H1 (cell line): Measurements from ENCODE around the gene FBN3. TPM values are rescaled to one million over a fixed set of nuclear protein-coding genes. Genes with fewer than 3 reads are reported as not detected.

Source experiments
- CTCF ChIA-PET: fragments of 300-600 bp; sonication (Branson Sonifier 250); formaldehyde crosslinking; loops from one replicate; lab custom pipeline; 2021; ENCODE audit not compliant: partially characterized antibody; lab: Charles Lee
- POLR2A ChIA-PET: fragments of 300-600 bp; sonication (Branson Sonifier 250); formaldehyde crosslinking; loops from one replicate; lab custom pipeline; 2021; ENCODE audit warnings: inconsistent platforms; ENCODE audit not compliant: partially characterized antibody; lab: Charles Lee
- DNase-seq, 2 experiments: peaks; one replicate each; pipeline versions ENCODE4 v3.0.0 to v3.0.0-alpha.2; 2010 to 2022; ENCODE audit warnings: low spot score in 2 of 2, low read depth in 1 of 2, mixed read lengths in 1 of 2
- FAIRE-seq: peaks from 2 replicates; lab custom pipeline; 2011; peaks lifted over from hg19 to GRCh38; lab: Jason Lieb, UNC
- H2AFZ ChIP-seq: 2 replicates; pipeline ENCODE4 v1.8.1; 2012; ENCODE audit warnings: low read length, inconsistent platforms
- H2AK5ac ChIP-seq: 2 replicates; pipeline ENCODE4 v1.6.1; 2013; ENCODE audit warnings: low read depth, low read length
- H2BK120ac ChIP-seq: replicated peaks from 2 replicates; pipeline ENCODE3; 2013; ENCODE audit warnings: low read depth, low read length, inconsistent platforms
- H2BK12ac ChIP-seq: 2 replicates; pipeline ENCODE4 v1.6.1; 2013; ENCODE audit warnings: low read depth, low read length
- H2BK15ac ChIP-seq: 2 replicates; pipeline ENCODE4 v1.6.1; 2013; ENCODE audit warnings: low read length
- H2BK20ac ChIP-seq: 2 replicates; pipeline ENCODE4 v1.6.1; 2013; ENCODE audit warnings: low read length
- H2BK5ac ChIP-seq: 2 replicates; pipeline ENCODE4 v1.6.1; 2013; ENCODE audit warnings: low read depth, low read length
- H3K14ac ChIP-seq: 2 replicates; pipeline ENCODE4 v1.6.1; 2013; ENCODE audit warnings: inconsistent platforms; ENCODE audit not compliant: insufficient read length
- H3K18ac ChIP-seq: 2 replicates; pipeline ENCODE4 v1.6.1; 2013; ENCODE audit warnings: low read length; ENCODE audit errors: extremely low read depth
- H3K23ac ChIP-seq: 2 replicates; pipeline ENCODE4 v1.6.1; 2013; ENCODE audit warnings: inconsistent platforms; ENCODE audit not compliant: insufficient read length
- H3K23me2 ChIP-seq: 2 replicates; pipeline ENCODE4 v1.6.1; 2013; ENCODE audit warnings: low read depth, low read length
- H3K27ac ChIP-seq: 2 replicates; pipeline ENCODE4 v1.6.1; 2011; ENCODE audit warnings: low read depth, low read length, inconsistent platforms
- H3K27me3 ChIP-seq, 4 experiments: replicated peaks in 1 of 4; 1 replicate in 1 of 4; 2 replicates in 3 of 4; pipeline versions ENCODE4 v1.6.1 to v1.8.1; 2011 to 2013; ENCODE audit warnings: low read length in 3 of 4, mild to moderate bottlenecking in 3 of 4, inconsistent platforms in 2 of 4, mixed read lengths in 2 of 4, moderate library complexity in 1 of 4; ENCODE audit not compliant: control insufficient read depth in 3 of 4, insufficient read depth in 3 of 4; ENCODE audit errors: extremely low read depth in 1 of 4
- H3K36me3 ChIP-seq, 4 experiments: 2 replicates each; pipeline versions ENCODE4 v1.6.1 to v1.8.1; 2011 to 2013; ENCODE audit warnings: mild to moderate bottlenecking in 4 of 4, low read length in 3 of 4, moderate library complexity in 2 of 4, control low read depth in 1 of 4, inconsistent platforms in 1 of 4; ENCODE audit not compliant: insufficient read depth in 4 of 4, control insufficient read depth in 2 of 4
- H3K4ac ChIP-seq: replicated peaks from 2 replicates; pipeline ENCODE3; 2013; ENCODE audit warnings: low read length, low read depth, mixed read lengths, inconsistent platforms; ENCODE audit not compliant: insufficient read length
- H3K4me1 ChIP-seq, 4 experiments: replicated peaks in 1 of 4; 1 replicate in 1 of 4; 2 replicates in 3 of 4; pipeline versions ENCODE4 v1.6.1 to v1.8.1; 2011 to 2013; ENCODE audit warnings: low read length in 3 of 4, inconsistent platforms in 2 of 4, mixed read lengths in 1 of 4; ENCODE audit not compliant: insufficient read depth in 4 of 4, control insufficient read depth in 3 of 4
- H3K4me2 ChIP-seq, 2 experiments: 2 replicates each; pipeline versions ENCODE4 v1.6.1 to v1.8.1; 2011 to 2013; ENCODE audit warnings: low read depth in 2 of 2, low read length in 2 of 2, control low read depth in 1 of 2, inconsistent platforms in 1 of 2, mild to moderate bottlenecking in 1 of 2; ENCODE audit not compliant: insufficient read depth in 1 of 2
- H3K4me3 ChIP-seq, 4 experiments: fragments of 200-600, 300-600 bp in 1 of 4; sonication (generic), shearing (Covaris generic), sonication (Bioruptor Twin) in 1 of 4; 2 replicates each; pipeline versions ENCODE4 v1.5.1 to v1.8.1; 2011 to 2016; ENCODE audit warnings: low read length in 4 of 4, low read depth in 3 of 4, control low read depth in 2 of 4, inconsistent platforms in 2 of 4, mild to moderate bottlenecking in 2 of 4, mixed read lengths in 1 of 4, moderate library complexity in 1 of 4; ENCODE audit not compliant: insufficient read depth in 2 of 4; ENCODE audit errors: extremely low read depth in 1 of 4
- H3K56ac ChIP-seq: replicated peaks from 2 replicates; pipeline ENCODE3; 2013; ENCODE audit warnings: low read depth, mild to moderate bottlenecking, mixed read lengths, low read length, inconsistent platforms; ENCODE audit not compliant: insufficient read length
- H3K79me1 ChIP-seq: 2 replicates; pipeline ENCODE4 v1.6.1; 2013; ENCODE audit warnings: low read depth, low read length, control low read depth
- H3K79me2 ChIP-seq, 2 experiments: 2 replicates each; pipeline versions ENCODE4 v1.6.1 to v1.8.1; 2012 to 2013; ENCODE audit warnings: low read length in 2 of 2, mild to moderate bottlenecking in 2 of 2, inconsistent platforms in 1 of 2; ENCODE audit not compliant: insufficient read depth in 2 of 2, control insufficient read depth in 1 of 2
- H3K9ac ChIP-seq, 4 experiments: replicated peaks in 1 of 4; 1 replicate in 1 of 4; 2 replicates in 3 of 4; pipeline versions ENCODE4 v1.6.1 to v1.8.1; 2011 to 2013; ENCODE audit warnings: low read depth in 3 of 4, low read length in 3 of 4, control low read depth in 2 of 4, mild to moderate bottlenecking in 2 of 4, moderate library complexity in 2 of 4, inconsistent platforms in 1 of 4; ENCODE audit errors: extremely low read depth in 1 of 4
- H3K9me3 ChIP-seq, 2 experiments: 2 replicates each; pipeline versions ENCODE4 v1.6.1 to v1.8.1; 2012 to 2013; ENCODE audit warnings: mild to moderate bottlenecking in 2 of 2, moderate library complexity in 2 of 2, control low read depth in 1 of 2, inconsistent platforms in 1 of 2, low read depth in 1 of 2, low read length in 1 of 2, mixed read lengths in 1 of 2; ENCODE audit not compliant: insufficient read depth in 2 of 2
- H4K20me1 ChIP-seq, 2 experiments: replicated peaks in 1 of 2; 2 replicates each; pipeline versions ENCODE3 to v1.8.1; 2011 to 2013; ENCODE audit warnings: inconsistent platforms in 2 of 2, low read length in 2 of 2, mild to moderate bottlenecking in 1 of 2; ENCODE audit not compliant: insufficient read depth in 2 of 2, control insufficient read depth in 1 of 2
- H4K5ac ChIP-seq: 2 replicates; pipeline ENCODE4 v1.6.1; 2013; ENCODE audit warnings: low read length, low read depth, mixed read lengths, inconsistent platforms; ENCODE audit not compliant: insufficient read length
- H4K8ac ChIP-seq: 2 replicates; pipeline ENCODE4 v1.8.0; 2013; ENCODE audit warnings: mild to moderate bottlenecking, moderate library complexity, low read length, inconsistent platforms; ENCODE audit not compliant: insufficient read depth; ENCODE audit errors: extremely low read depth
- H4K91ac ChIP-seq: replicated peaks from 2 replicates; pipeline ENCODE3; 2013; ENCODE audit warnings: low read length, mixed read lengths, inconsistent platforms; ENCODE audit not compliant: insufficient read length
- BRCA1 ChIP-seq: IDR thresholded peaks from 2 replicates; pipeline ENCODE4 v1.6.1; 2012; ENCODE audit warnings: low read depth, low read length, improper control_type of control experiment
- CHD2 ChIP-seq: IDR thresholded peaks from 2 replicates; pipeline ENCODE4 v1.6.1; 2012; ENCODE audit warnings: low read length, improper control_type of control experiment
- CTBP2 ChIP-seq: IDR thresholded peaks from 2 replicates; pipeline ENCODE4 v1.7.0; 2011; ENCODE audit warnings: borderline replicate concordance, mild to moderate bottlenecking, moderate library complexity, mixed read lengths, low read length; ENCODE audit not compliant: insufficient read depth, insufficient read length
- EZH2 ChIP-seq: fragments of 200-600 bp; sonication (generic); IDR thresholded peaks from 2 replicates; pipeline ENCODE4 v1.7.1; 2012; ENCODE audit warnings: low read depth, mild to moderate bottlenecking, moderate library complexity, low read length, inconsistent platforms; ENCODE audit not compliant: severe bottlenecking
- GTF2F1 ChIP-seq: IDR thresholded peaks from 2 replicates; pipeline ENCODE4 v1.6.1; 2012; ENCODE audit warnings: low read depth, low read length, improper control_type of control experiment, borderline replicate concordance
- KDM5A ChIP-seq: fragments of 200-600 bp; IDR thresholded peaks from 2 replicates; pipeline ENCODE4 v1.7.1; 2012; ENCODE audit warnings: mild to moderate bottlenecking, low read length, inconsistent platforms, mixed read lengths
- NANOG ChIP-seq: IDR thresholded peaks from 2 replicates; pipeline ENCODE4 v1.6.1; 2011; ENCODE audit warnings: low read length, low read depth, mild to moderate bottlenecking, inconsistent platforms; ENCODE audit not compliant: insufficient read depth, poor library complexity, severe bottlenecking
- RAD21 ChIP-seq, 2 experiments: IDR thresholded peaks in 1 of 2; conservative IDR thresholded peaks in 1 of 2; 2 replicates each; pipeline ENCODE4 v1.6.1; 2011; ENCODE audit warnings: low read depth in 2 of 2, low read length in 2 of 2, improper control_type of control experiment in 1 of 2, inconsistent platforms in 1 of 2, mild to moderate bottlenecking in 1 of 2, moderate library complexity in 1 of 2
- SP1 ChIP-seq: IDR thresholded peaks from 2 replicates; pipeline ENCODE4 v1.6.1; 2011; ENCODE audit warnings: low read depth, low read length
- SUZ12 ChIP-seq: fragments of 200-600 bp; sonication (generic); IDR thresholded peaks from 2 replicates; pipeline ENCODE4 v1.6.1; 2012; ENCODE audit warnings: mild to moderate bottlenecking, inconsistent platforms, low read length, moderate library complexity, mixed read lengths
- TAF1 ChIP-seq: IDR thresholded peaks from 2 replicates; pipeline ENCODE4 v1.6.1; 2011; ENCODE audit warnings: mild to moderate bottlenecking, low read depth, low read length
- TEAD4 ChIP-seq: IDR thresholded peaks from 2 replicates; pipeline ENCODE4 v1.6.1; 2012; ENCODE audit warnings: low read depth, low read length, inconsistent platforms, mixed read lengths
- ZNF274 ChIP-seq: IDR thresholded peaks from 2 replicates; pipeline ENCODE4 v1.7.0; 2012; ENCODE audit warnings: low read length, borderline replicate concordance; ENCODE audit errors: extremely low read depth
- WGBS, 2 experiments: shearing (Covaris generic) in 1 of 2; methylation state at CpG; one replicate each; pipeline versions ENCODE4 v1.1.6 to v1.1.7; 2013 to 2015; ENCODE audit warnings: low lambda C conversion rate in 2 of 2, mixed read lengths in 2 of 2, inconsistent platforms in 1 of 2, low coverage in 1 of 2, missing lambda C conversion rate in 1 of 2; ENCODE audit not compliant: insufficient replicate concordance in 2 of 2, insufficient coverage in 1 of 2, insufficient read length in 1 of 2; ENCODE audit errors: extremely low coverage in 1 of 2, missing lambda C conversion rate in 1 of 2; 5-methylcytosine and 5-hydroxymethylcytosine counted together
- polyA plus RNA-seq, 7 experiments: library from polyadenylated mRNA; depleted of rRNA in 3 of 7; stranded (reverse) in 5 of 7; unstranded in 2 of 7; fragments of >200 nt in 5 of 7; fragments of 200-250 nt in 2 of 7; gene quantifications; 1 replicate in 5 of 7; 2 replicates in 1 of 7; 4 replicates in 1 of 7; pipeline versions ENCODE4 v1.2.1 to v1.2.3, GENCODE V29; 2011 to 2013; ENCODE audit warnings: missing spikeins in 2 of 7, mixed read lengths in 2 of 7
- total RNA-seq: library from RNA; stranded (reverse); fragmentation: NEBNext Ultra II Directional; extraction: Animal tissue kit (Norgen Biotek cat#: 25700); gene quantifications from 2 replicates; pipeline ENCODE4 v1.2.1, GENCODE V29; 2021

The FBN3 gene
- total and polyA plus RNA-seq, 2 of the 8 experiments (the other 6 are each of a cell fraction or from before 2014, with no cell fraction given) = 37.1 to 38.7 TPM

DNA sequence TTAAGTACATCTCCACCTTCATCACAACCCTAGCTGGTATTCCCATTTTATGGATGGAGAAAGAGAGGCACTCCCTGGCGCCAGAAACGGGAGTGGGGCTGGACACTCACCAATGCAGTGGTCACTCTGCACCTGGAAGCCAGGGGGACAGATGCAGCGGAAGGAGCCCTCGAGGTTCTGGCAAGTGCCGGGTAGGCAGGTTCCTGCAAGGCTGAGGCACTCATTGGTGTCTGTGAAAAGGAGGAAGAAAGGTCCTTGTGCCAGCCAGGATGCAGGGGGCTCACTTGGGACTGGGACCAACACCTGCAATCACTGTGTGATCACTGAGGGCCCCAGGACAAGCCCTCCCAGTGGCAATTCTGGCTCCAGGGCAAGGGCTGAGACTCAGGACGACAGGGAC is 55.1 kb downstream of the FBN3 start:
- Histone ChIP-seq H3K27ac (no peak overlapping the region), H3K79me1 (no peaks in the 10 kb centered on the region; the same call in 1 of the 2 replicates), H4K5ac (no peak overlapping the region), H3K4me2 (no peak overlapping the region), H2BK15ac (no peak overlapping the region), H3K27me3 (no peaks in the 10 kb centered on the region), H2AK5ac (no peak overlapping the region), H2BK5ac (no peak overlapping the region), H2BK20ac (no peak overlapping the region), H3K23me2 (no peaks in the 10 kb centered on the region), H3K79me2 (no peaks in the 10 kb centered on the region), H4K91ac (no peak overlapping the region), H2BK120ac (no peak overlapping the region), H3K9ac (no peak overlapping the region)
- POLR2A ChIA-PET = interaction anchor here (0.9 kb wide), 1 partner anchor 148 kb away, joined by 3 read pairs; no protein-coding TSS in a partner anchor
- 89% methylated on average over 6 of the region's 6 CpGs; no CpG with 5 or more reads in 1 of the 2 experiments for WGBS, 2 experiments
- TF ChIP-seq TEAD4 = no peak
- no peak for TF ChIP-seq NANOG
- TF ChIP-seq KDM5A = no peak
- no peak for TF ChIP-seq BRCA1
- no peak for TF ChIP-seq CTBP2
- TF ChIP-seq TAF1 = no peak
- no peak for TF ChIP-seq EZH2
- TF ChIP-seq SUZ12 = no peak
- TF ChIP-seq CHD2 = no peak
- TF ChIP-seq RAD21 (IDR thresholded peaks at IDR 0.05 in 1 of 2, conservative IDR thresholded peaks at IDR 0.05 in 1 of 2; ENCODE audit: low read depth in 2 of 2, low read length in 2 of 2) = no peak
- no peak for TF ChIP-seq SP1
- no peak for TF ChIP-seq ZNF274
- TF ChIP-seq GTF2F1 = no peak
- TF ChIP-seq, all 59 proteins: peak for 0
- CTCF ChIA-PET = interaction anchor here (0.6 to 1.9 kb wide), 5 partner anchors 11 to 186 kb away, joined by 3 to 6 read pairs (median 3); no protein-coding TSS in a partner anchor
- no peak overlapping the region for H3K4me3 ChIP-seq
- no peak for FAIRE-seq
- no peak overlapping the region for H3K23ac ChIP-seq
- no peak overlapping the region for H3K14ac ChIP-seq
- no peak overlapping the region for H3K56ac ChIP-seq
- no peak overlapping the region for H4K8ac ChIP-seq
- H3K9me3 ChIP-seq = peaks cover 18% of the 10 kb centered on the region in 2 experiments
- no peaks in the 10 kb centered on the region for H4K20me1 ChIP-seq
- H3K36me3 ChIP-seq = peaks cover 25 to 61% (median 49%) of the 10 kb centered on the region in 4 experiments
- H3K4me1 ChIP-seq = no peaks in the 10 kb centered on the region; a peak in 1 of 7 replicates
- no peak overlapping the region for H3K18ac ChIP-seq
- H2AFZ ChIP-seq = no peak overlapping the region
- H2BK12ac ChIP-seq = no peak overlapping the region
- H3K4ac ChIP-seq = no peak overlapping the region
- no peak for DNase-seq
